K562 (cell line): ENCODE data around the gene PTPRF.

Experiments
- BRCA1 ChIP-seq, 2 experiments: fragments of 450-650 bp in 1 of 2; sonication (generic) in 1 of 2; formaldehyde crosslinking in 1 of 2; IDR thresholded peaks; 2 replicates each; pipeline versions ENCODE4 v1.5.0 to v1.6.1; 2017 to 2020; ENCODE audit warnings: mild to moderate bottlenecking in 1 of 2, missing genetic modification reagents in 1 of 2
- CBX5 ChIP-seq: IDR thresholded peaks from 2 replicates; pipeline ENCODE4 v1.6.1; 2014; ENCODE audit warnings: low read depth, borderline replicate concordance
- CTCF ChIP-seq, 3 experiments: IDR thresholded peaks in 2 of 3; conservative IDR thresholded peaks in 1 of 3; 2 replicates each; pipeline ENCODE4 v1.5.1; 2011 to 2012; ENCODE audit warnings: low read length in 3 of 3, mild to moderate bottlenecking in 3 of 3, control low read depth in 2 of 3, improper control_type of control experiment in 1 of 3, inconsistent platforms in 1 of 3, low read depth in 1 of 3, mixed read lengths in 1 of 3, moderate library complexity in 1 of 3; ENCODE audit not compliant: insufficient read depth in 2 of 3
- EZH2 ChIP-seq: IDR thresholded peaks from 2 replicates; pipeline ENCODE4 v1.6.1; 2012; ENCODE audit warnings: low read depth, mild to moderate bottlenecking, inconsistent platforms, low read length, borderline replicate concordance
- HDGF ChIP-seq: fragments of 450-650 bp; IDR thresholded peaks from 2 replicates; pipeline ENCODE4 v1.6.1; 2016
- MAX ChIP-seq: sonication (generic); formaldehyde crosslinking; IDR thresholded peaks from 2 replicates; pipeline ENCODE4 v1.9.0; 2022; ENCODE audit warnings: mild to moderate bottlenecking, missing genetic modification reagents
- MXI1 ChIP-seq: IDR thresholded peaks from 2 replicates; pipeline ENCODE4 v1.6.1; 2011; ENCODE audit warnings: low read depth, mild to moderate bottlenecking, improper control_type of control experiment, low read length
- MYBL2 ChIP-seq, 2 experiments: fragments of 450-650 bp in 1 of 2; sonication (generic) in 1 of 2; formaldehyde crosslinking in 1 of 2; IDR thresholded peaks; 2 replicates each; pipeline versions ENCODE4 v1.6.1 to v1.8.1; 2017 to 2022; ENCODE audit warnings: borderline replicate concordance in 1 of 2, inconsistent platforms in 1 of 2, low read depth in 1 of 2, mild to moderate bottlenecking in 1 of 2, missing genetic modification reagents in 1 of 2, moderate library complexity in 1 of 2
- POLR2A ChIP-seq: fragments of 450-650 bp; conservative IDR thresholded peaks from 2 replicates; pipeline ENCODE4 v1.6.1; 2016
- POLR2AphosphoS2 ChIP-seq: IDR thresholded peaks from 2 replicates; pipeline ENCODE4 v1.6.1; 2012; ENCODE audit warnings: low read length, improper control_type of control experiment
- PYGO2 ChIP-seq: fragments of 450-650 bp; IDR thresholded peaks from 2 replicates; pipeline ENCODE4 v1.6.1; 2016; ENCODE audit warnings: mild to moderate bottlenecking, missing genetic modification characterization, moderate library complexity, missing compliant biosample characterization
- RFX5 ChIP-seq: IDR thresholded peaks from 2 replicates; pipeline ENCODE4 v1.6.1; 2011; ENCODE audit warnings: low read depth, mild to moderate bottlenecking, improper control_type of control experiment, low read length
- SMARCE1 ChIP-seq: fragments of 450-650 bp; IDR thresholded peaks from 2 replicates; pipeline ENCODE4 v1.7.1; 2016; ENCODE audit warnings: mild to moderate bottlenecking
- ZNF717 ChIP-seq: fragments of 250-450 bp; sonication (Bioruptor Pico); IDR thresholded peaks from 2 replicates; pipeline ENCODE4 v1.5.0; 2021

- no peak for TF ChIP-seq ZNF717 (CRISPR knock-in tag)
- TF ChIP-seq POLR2A = no peak
- no peak for TF ChIP-seq PYGO2 (tag)
- no peak for TF ChIP-seq CTCF (IDR thresholded peaks at IDR 0.05 in 2 of 3, conservative IDR thresholded peaks at IDR 0.05 in 1 of 3; ENCODE audit: insufficient read depth in 2 of 3, low read depth in 1 of 3, low read length in 3 of 3)
- TF ChIP-seq MYBL2 (IDR thresholded peaks at IDR 0.05; ENCODE audit: low read depth) = no peak
- no peak for TF ChIP-seq MYBL2 (CRISPR knock-in tag; IDR thresholded peaks at IDR 0.05; ENCODE audit: borderline replicate concordance)
- no peak for TF ChIP-seq BRCA1 (IDR thresholded peaks at IDR 0.05)
- TF ChIP-seq BRCA1 (CRISPR knock-in tag; IDR thresholded peaks at IDR 0.05) = no peak
- TF ChIP-seq HDGF = no peak; the same call in 1 of the 2 replicates
- TF ChIP-seq MAX (CRISPR knock-in tag) = no peak
- TF ChIP-seq EZH2 = no peak
- no peak for TF ChIP-seq POLR2AphosphoS2
- TF ChIP-seq RFX5 = no peak
- no peak for TF ChIP-seq SMARCE1
- TF ChIP-seq MXI1 = no peak
- TF ChIP-seq CBX5 = no peak
These were observed 8.3 kb upstream of the PTPRF start for GRCh38 chr1:43522431-43522775.
